ENCODE data around the gene PRKACA.

Gene PRKACA

DNA sequence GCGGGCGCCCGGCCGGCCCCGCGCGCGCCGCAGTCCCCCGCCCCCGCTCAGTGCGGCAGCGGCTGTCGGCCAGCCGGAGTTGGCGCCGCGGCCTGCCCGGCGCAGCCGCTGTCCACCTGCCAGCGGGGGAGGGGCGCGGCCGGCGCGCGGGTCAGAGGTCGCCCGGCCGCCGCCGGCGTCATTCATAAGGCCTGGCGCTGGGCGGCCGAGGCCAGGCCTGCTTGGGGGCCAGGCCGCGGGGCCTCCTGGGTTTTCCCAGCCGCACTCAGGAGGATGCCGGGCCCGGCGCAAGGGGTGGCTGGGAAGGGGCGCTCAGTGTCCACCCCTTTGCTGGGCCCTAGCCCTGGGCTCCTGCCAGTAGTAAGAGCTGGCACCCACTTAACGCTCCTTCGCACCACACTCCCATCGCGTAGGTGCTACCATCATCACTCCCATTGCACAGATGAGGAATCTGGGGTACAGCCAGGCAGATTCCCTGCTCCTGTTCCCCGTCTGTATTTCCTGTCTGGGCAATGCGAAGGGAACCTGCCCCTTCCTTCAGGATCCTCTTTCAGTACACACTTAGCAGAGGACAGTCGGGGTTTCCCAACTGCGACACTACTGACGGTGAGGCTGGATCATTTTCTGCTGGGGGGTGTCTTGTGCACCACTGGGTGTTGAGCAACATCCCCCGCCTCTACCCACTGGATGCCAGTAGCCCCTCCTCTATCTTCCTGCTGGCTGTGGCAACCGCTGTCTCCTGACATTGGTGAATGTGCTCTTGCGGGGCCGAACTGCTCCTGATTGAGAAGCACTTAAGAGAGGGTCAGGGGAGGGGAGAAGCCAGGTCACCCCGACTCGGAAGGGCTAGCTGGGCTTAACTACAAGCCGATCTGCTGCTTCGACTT lies 846 bp upstream of the PRKACA start:
- H3K4me3 ChIP-seq (ENCODE audit: low read depth, low read length): peak overlapping the region; percentile 56

GRCh38 chr19:14116918-14117578 lies 514 bp downstream of the PRKACA start:
- H3K4me3 ChIP-seq (ENCODE audit: low read depth, low read length): peak overlapping the region; percentile 46

GRCh38 chr19:14116525-14116917 lies 1.0 kb downstream of the PRKACA start:
- no peak overlapping the region for H3K4me3 ChIP-seq (ENCODE audit: low read depth, low read length)

DNA sequence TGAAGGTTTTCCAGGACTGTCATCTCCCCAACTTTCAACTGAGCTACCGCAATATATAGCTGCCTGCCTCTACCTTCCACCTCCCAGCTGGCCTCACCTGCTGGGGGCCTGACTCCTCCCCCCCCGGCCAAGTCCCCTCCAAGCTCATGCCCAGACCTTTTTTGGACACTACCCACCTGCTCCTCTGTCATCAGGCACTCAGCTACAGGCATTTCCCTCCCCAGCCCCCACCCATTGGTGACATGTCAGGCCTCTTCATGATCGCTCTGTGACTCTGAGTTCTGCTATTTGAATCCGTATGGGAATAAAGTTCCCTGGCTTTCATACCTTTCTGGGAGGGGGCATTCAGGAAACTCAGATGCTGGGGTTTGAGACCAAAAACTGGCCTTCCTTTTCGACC lies 1.8 kb downstream of the PRKACA start:
- H3K4me3 ChIP-seq (ENCODE audit: low read depth, low read length): no peak overlapping the region

DNA sequence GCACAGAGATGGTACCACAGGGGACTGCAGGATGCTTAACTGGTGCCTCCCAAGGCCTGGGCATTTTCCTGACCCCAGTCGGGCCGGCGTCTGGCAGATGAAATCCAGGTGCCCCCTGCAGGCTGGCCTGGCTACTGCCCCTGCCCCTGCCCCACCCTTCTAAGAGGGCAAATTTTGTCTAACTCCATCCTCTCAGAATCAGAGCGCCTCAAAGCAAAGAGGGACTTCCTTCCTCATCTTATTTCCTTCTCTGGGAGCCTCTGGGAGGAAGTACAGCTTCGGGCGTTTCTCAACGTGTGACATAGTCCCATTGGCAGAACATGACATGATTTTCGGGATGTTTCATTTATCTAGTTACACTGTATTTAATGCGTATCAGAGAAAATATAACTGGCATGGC lies 2.7 kb downstream of the PRKACA start:
- H3K4me3 ChIP-seq (ENCODE audit: low read depth, low read length): no peak overlapping the region

GRCh38 chr19:14114439-14114838 lies 3.1 kb downstream of the PRKACA start:
- H3K4me3 ChIP-seq (ENCODE audit: low read depth, low read length): no peak overlapping the region

DNA sequence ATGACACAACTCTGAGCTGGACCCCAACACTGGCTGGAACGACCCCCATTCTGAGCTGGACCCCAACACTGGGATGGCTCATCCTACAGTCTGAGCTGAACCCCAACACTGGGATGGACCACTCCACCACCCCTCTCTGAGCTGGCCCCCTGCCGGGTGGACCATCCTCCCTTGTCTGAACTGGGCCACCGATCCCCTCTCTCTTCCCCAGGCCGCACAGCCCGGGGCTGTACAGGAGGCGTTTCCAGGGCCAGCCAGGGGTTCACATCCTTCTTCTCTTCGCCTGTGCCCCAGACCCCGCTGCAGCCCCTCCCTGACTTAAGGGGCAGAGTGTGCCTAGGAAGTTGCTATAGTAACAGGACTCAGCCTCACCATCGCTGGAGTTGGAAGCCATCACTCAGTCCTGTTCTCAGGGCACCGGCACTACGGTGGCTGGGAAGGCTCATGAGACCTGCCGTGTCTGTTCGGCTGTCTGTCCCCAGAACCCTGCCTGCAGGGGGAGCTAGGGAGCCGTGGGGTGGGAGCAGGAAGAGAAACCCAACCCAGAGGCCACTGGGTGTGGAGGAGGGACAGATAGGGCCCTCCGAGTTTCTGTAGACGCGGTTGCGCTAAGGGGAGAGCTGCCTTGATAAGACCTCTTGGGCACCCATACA lies 3.7 kb downstream of the PRKACA start:
- H3K4me3 ChIP-seq (ENCODE audit: low read depth, low read length): no peak overlapping the region

- no peak overlapping the region for H3K4me3 ChIP-seq (ENCODE audit: low read depth, low read length)
Measured at GRCh38 chr19:14112809-14113385, 4.7 kb downstream of the PRKACA start.

DNA sequence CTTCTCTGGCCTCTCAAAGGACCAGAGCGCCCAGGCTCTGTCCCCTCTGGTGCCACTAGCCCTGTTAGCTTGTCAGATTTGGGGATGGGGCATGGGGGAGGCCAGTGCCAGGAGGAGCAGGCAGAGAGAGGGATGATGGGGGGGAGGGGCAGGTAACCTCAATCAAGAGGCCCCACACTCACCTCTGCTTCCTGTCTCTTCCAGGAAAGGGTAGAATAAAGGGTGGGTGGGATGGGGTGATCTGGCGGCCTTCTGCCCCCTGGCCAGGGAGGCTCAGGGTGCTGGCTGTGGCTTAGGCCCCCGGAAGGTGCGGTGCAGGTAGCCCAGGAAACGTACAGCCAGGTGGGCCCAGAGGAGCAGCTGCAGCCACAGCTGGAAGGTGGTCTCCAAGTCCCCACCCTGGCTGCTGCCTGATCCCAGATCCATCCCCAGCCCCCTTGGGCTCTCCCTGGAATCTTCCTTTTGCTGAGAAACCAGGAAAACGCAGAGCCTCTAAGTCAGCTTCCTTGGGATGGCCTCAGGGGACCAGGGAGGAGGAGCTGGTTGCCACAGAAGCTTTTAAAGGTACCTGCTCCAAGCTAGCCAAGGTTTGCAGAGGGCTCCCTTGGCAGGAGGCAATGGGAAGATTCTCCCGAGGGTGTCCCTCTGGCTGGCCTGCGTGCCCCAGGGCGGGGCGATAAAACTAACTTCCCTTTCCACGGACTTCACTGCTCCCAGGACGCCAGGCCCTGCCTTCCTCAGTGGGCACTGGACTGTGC lies 5.3 kb downstream of the PRKACA start:
- H3K4me3 ChIP-seq (ENCODE audit: low read depth, low read length): no peak overlapping the region

GRCh38 chr19:14111486-14111885 lies 6.1 kb downstream of the PRKACA start:
- no peak overlapping the region for H3K4me3 ChIP-seq (ENCODE audit: low read depth, low read length)

DNA sequence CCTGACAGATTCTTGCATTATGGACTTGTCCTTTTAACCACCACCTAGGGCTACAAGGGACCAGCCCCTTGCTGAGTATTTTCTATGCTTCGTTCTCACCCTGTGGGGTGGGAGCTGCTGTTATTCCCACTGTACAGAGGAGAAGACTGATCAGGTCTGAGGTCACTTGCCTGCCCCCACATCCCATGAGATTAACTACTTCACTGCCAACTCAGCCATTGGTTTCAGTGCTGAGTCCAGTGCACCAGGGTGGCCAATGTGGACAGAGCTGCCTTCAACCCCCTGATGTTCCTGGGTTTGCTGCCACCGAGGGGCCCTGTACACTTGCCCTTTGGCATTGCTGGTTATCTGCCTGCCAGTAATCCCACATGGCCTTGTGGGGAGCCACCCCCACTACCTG lies 6.9 kb downstream of the PRKACA start:
- H3K4me3 ChIP-seq (ENCODE audit: low read depth, low read length): no peak overlapping the region

DNA sequence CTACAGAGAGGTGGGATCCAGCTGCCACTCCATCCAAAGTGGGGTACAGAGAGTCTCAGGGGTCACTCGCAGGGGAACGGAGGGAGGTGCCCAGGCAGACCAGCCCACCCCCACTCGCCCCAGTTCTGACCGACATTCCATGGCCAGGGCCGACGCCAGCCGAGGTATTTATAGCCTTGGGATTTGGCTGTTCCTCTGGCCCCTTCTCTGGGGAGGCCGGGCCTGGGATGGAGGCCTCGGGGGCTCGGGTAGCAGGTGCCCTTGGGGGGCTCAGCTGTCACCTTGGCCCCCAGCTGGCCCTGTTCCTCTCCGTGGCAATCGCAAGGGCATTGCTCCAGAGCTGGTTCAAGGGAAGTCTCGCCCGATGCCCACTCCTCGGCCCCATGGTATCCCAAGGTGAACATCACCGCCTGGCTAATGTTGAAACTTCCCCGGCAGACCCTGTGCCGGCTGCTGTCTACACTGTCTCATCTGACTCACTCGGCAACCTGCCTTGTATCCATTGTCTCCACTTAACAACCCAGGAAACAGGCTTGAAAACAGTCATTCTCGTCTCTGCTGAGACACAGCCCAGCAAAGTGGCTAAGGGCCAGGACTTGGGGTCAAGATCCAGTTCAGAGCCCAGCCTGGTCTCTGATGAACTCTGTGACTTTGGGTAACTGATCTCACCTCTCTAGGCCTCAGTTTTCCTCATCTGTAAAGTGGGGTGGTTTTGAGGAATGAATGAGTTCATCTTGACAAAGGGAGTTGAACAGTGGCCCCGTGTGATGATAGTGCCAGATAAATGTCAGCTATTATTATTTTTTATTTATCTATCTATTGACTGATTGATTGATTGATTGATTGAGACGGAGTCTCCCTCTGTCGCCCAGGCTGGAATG lies 9.7 kb downstream of the PRKACA start:
- no peak overlapping the region for H3K4me3 ChIP-seq (ENCODE audit: low read depth, low read length)

GRCh38 chr19:14106840-14107239 lies 10.7 kb downstream of the PRKACA start:
- no peak overlapping the region for H3K4me3 ChIP-seq (ENCODE audit: low read depth, low read length)

DNA sequence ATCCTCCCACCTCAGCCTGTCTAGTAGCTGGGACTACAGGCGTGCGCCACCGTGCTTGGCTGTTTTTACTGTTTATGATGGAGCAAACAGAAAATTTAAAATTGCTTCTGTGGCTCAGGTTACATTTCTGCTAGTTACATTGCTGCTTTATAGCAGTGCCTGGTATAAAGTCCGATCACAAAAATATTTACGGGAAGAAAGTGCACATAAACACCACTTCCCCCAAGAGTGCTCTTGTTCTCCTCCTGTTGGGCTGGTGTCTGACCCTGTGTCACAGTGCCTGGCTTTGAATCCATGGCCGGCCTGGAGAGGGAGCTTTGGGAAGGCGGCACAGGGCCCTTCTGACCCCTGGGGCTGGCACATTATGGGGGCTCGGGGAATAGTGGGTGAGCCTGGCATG lies 11.9 kb downstream of the PRKACA start:
- no peak overlapping the region for H3K4me3 ChIP-seq (ENCODE audit: low read depth, low read length)

DNA sequence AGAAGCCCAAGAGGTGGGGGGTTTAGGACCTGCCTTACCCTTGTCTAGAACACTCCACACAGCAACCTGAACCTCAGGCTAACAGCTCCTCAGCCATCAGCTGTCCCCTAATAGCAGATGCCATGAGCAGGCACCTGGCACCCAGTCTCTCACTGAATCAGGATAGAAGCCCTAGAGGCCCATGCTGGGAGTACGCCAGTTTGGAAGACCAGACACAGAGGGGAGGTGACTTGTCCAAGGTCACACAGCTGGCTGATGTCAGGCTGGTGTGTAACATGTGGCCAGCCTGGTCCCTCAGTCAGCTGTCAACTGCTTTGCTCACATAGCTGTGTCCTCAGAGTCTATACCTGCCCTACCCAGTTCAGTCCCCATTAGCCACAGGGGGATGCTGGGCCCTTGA lies 14.3 kb downstream of the PRKACA start:
- H3K4me3 ChIP-seq (ENCODE audit: low read depth, low read length): no peak overlapping the region

GRCh38 chr19:14102756-14103155 lies 14.8 kb downstream of the PRKACA start:
- no peak overlapping the region for H3K4me3 ChIP-seq (ENCODE audit: low read depth, low read length)

- no peak overlapping the region for H3K4me3 ChIP-seq (ENCODE audit: low read depth, low read length)
Measured at GRCh38 chr19:14102102-14102696, 15.4 kb downstream of the PRKACA start.

GRCh38 chr19:14101003-14101545 lies 16.5 kb downstream of the PRKACA start:
- no peak overlapping the region for H3K4me3 ChIP-seq (ENCODE audit: low read depth, low read length)

GRCh38 chr19:14097532-14098151 lies 19.9 kb downstream of the PRKACA start:
- H3K4me3 ChIP-seq (ENCODE audit: low read depth, low read length): no peak overlapping the region
